Measurements from ENCODE around the gene MAP3K21.
A peak's percentile ranks its signal among the peaks of the same experiment; 100 is the strongest.

The MAP3K21 gene

GRCh38 chr1:233290396-233291034, 37.0 kb upstream of the MAP3K21 start:
- DNase-seq (ENCODE audit: low read depth) = no peak
- no peak for TF ChIP-seq CTCF (IDR thresholded peaks at IDR 0.05; ENCODE audit: low read depth, low read length, missing control alignments)
- no peak overlapping the region for H3K4me3 ChIP-seq (ENCODE audit: low read depth, low read length)

- DNase-seq (ENCODE audit: low read depth) = no peak
Measured at GRCh38 chr1:233293556-233294446, 33.7 kb upstream of the MAP3K21 start.

GRCh38 chr1:233294913-233295236, 32.6 kb upstream of the MAP3K21 start:
- peak overlapping the region; percentile 68 for H3K4me3 ChIP-seq (ENCODE audit: low read depth, low read length)
- no peak for DNase-seq (ENCODE audit: low read depth)
- TF ChIP-seq CTCF (IDR thresholded peaks at IDR 0.05; ENCODE audit: low read depth, low read length, missing control alignments) = no peak

More at GRCh38 chr1:233293556-233294446, 33.7 kb upstream of the MAP3K21 start:
- no peak overlapping the region for H3K4me3 ChIP-seq (ENCODE audit: low read depth, low read length)
- TF ChIP-seq CTCF (IDR thresholded peaks at IDR 0.05; ENCODE audit: low read depth, low read length, missing control alignments) = no peak

GRCh38 chr1:233295237-233295974, 32.1 kb upstream of the MAP3K21 start, which contains the start of gene PCNX2:
PCNX2 (minus strand) TSS chr1:233295725; CDS start chr1:233295478, 247 bp downstream.
- peak within 1 kb of the TSS; percentile 68 for H3K4me3 ChIP-seq (ENCODE audit: low read depth, low read length)
- DNase-seq (ENCODE audit: low read depth) = no peak
- no peak for TF ChIP-seq CTCF (IDR thresholded peaks at IDR 0.05; ENCODE audit: low read depth, low read length, missing control alignments)

- no peak for TF ChIP-seq CTCF (IDR thresholded peaks at IDR 0.05; ENCODE audit: low read depth, low read length, missing control alignments)
- H3K4me3 ChIP-seq (ENCODE audit: low read depth, low read length) = peak overlapping the region; percentile 68
- no peak for DNase-seq (ENCODE audit: low read depth)
Measured at GRCh38 chr1:233295975-233296322, 31.6 kb upstream of the MAP3K21 start.

GRCh38 chr1:233299450-233299849, 28.1 kb upstream of the MAP3K21 start:
- no peak for TF ChIP-seq CTCF (IDR thresholded peaks at IDR 0.05; ENCODE audit: low read depth, low read length, missing control alignments)
- no peak overlapping the region for H3K4me3 ChIP-seq (ENCODE audit: low read depth, low read length)
- DNase-seq (ENCODE audit: low read depth) = no peak
